ENCODE results near the gene DMRTC2.

DMRTC2 gene

DNA sequence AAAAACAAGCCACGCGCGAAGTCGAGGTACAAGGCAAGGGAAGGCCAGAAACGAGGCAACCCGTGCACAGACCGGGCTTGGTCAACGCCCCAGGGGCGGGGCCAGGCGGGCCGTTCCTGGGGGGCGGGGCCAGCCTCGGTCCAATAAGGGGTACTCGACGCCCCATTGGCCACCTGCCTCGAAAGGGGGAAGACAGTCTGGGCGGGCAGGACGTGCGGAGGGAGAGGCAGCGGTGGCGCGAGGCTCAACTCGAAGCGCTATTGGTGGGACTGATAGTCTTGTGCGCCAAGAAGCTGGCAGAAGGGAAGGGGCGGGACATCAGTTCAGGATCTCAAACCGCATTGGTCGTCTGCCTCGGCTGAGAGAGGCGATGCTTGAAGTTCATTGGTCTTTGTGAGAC, 241 bp upstream of the DMRTC2 start, which contains the start of gene LYPD4:
LYPD4 (minus strand) TSS at position 83 of the 400 bp plus-strand sequence. CDS start 5,398 bp downstream, outside the sequence.
- H3K9me3 ChIP-seq (ENCODE audit: control insufficient read depth, low read length) = no peaks in the 10 kb centered on the region
- no peak for DNase-seq
- no peaks in the 10 kb centered on the region for H3K4me1 ChIP-seq (ENCODE audit: control insufficient read depth, insufficient read depth, low read length, poor library complexity, severe bottlenecking)
- no peaks in the 10 kb centered on the region for H3K27me3 ChIP-seq (replicated peaks; ENCODE audit: control insufficient read depth, insufficient read depth, low read length, poor library complexity, severe bottlenecking)
- H3K4me3 ChIP-seq (ENCODE audit: insufficient read depth, low read depth, low read length, poor library complexity, severe bottlenecking) = no peak within 1 kb of the TSS
- H3K36me3 ChIP-seq (ENCODE audit: control insufficient read depth, insufficient read depth, low read length) = no peaks in the 10 kb centered on the region
- H3K27ac ChIP-seq (ENCODE audit: insufficient read depth, low read length, poor library complexity, severe bottlenecking) = no peak within 1 kb of the TSS

- no peak overlapping the region for H3K4me3 ChIP-seq (ENCODE audit: insufficient read depth, low read depth, low read length, poor library complexity, severe bottlenecking)
- no peaks in the 10 kb centered on the region for H3K4me1 ChIP-seq (ENCODE audit: control insufficient read depth, insufficient read depth, low read length, poor library complexity, severe bottlenecking)
- no peak overlapping the region for H3K27ac ChIP-seq (ENCODE audit: insufficient read depth, low read length, poor library complexity, severe bottlenecking)
- H3K36me3 ChIP-seq (ENCODE audit: control insufficient read depth, insufficient read depth, low read length) = no peaks in the 10 kb centered on the region
- DNase-seq = no peak
- no peaks in the 10 kb centered on the region for H3K27me3 ChIP-seq (replicated peaks; ENCODE audit: control insufficient read depth, insufficient read depth, low read length, poor library complexity, severe bottlenecking)
- no peaks in the 10 kb centered on the region for H3K9me3 ChIP-seq (ENCODE audit: control insufficient read depth, low read length)
Measured at GRCh38 chr19:41845051-41845590, 279 bp downstream of the DMRTC2 start.

- Histone ChIP-seq H3K4me1 (ENCODE audit: control insufficient read depth, insufficient read depth, low read length, poor library complexity, severe bottlenecking) (no peaks in the 10 kb centered on the region), H3K27ac (ENCODE audit: insufficient read depth, low read length, poor library complexity, severe bottlenecking) (no peak overlapping the region), H3K4me3 (ENCODE audit: insufficient read depth, low read depth, low read length, poor library complexity, severe bottlenecking) (no peak overlapping the region), H3K27me3 (replicated peaks; ENCODE audit: control insufficient read depth, insufficient read depth, low read length, poor library complexity, severe bottlenecking) (no peaks in the 10 kb centered on the region), H3K9me3 (ENCODE audit: control insufficient read depth, low read length) (no peaks in the 10 kb centered on the region), H3K36me3 (ENCODE audit: control insufficient read depth, insufficient read depth, low read length) (no peaks in the 10 kb centered on the region)
- no peak for DNase-seq
Measured at GRCh38 chr19:41847351-41848105, 2.7 kb downstream of the DMRTC2 start.

GRCh38 chr19:41848666-41849065, 3.8 kb downstream of the DMRTC2 start:
- no peaks in the 10 kb centered on the region for H3K27me3 ChIP-seq (replicated peaks; ENCODE audit: control insufficient read depth, insufficient read depth, low read length, poor library complexity, severe bottlenecking)
- H3K36me3 ChIP-seq (ENCODE audit: control insufficient read depth, insufficient read depth, low read length) = no peaks in the 10 kb centered on the region
- no peak for DNase-seq
- H3K4me1 ChIP-seq (ENCODE audit: control insufficient read depth, insufficient read depth, low read length, poor library complexity, severe bottlenecking) = no peaks in the 10 kb centered on the region
- no peaks in the 10 kb centered on the region for H3K9me3 ChIP-seq (ENCODE audit: control insufficient read depth, low read length)
- no peak overlapping the region for H3K4me3 ChIP-seq (ENCODE audit: insufficient read depth, low read depth, low read length, poor library complexity, severe bottlenecking)
- no peak overlapping the region for H3K27ac ChIP-seq (ENCODE audit: insufficient read depth, low read length, poor library complexity, severe bottlenecking)

- DNase-seq = no peak
- no peaks in the 10 kb centered on the region for H3K36me3 ChIP-seq (ENCODE audit: control insufficient read depth, insufficient read depth, low read length)
- H3K27me3 ChIP-seq (replicated peaks; ENCODE audit: control insufficient read depth, insufficient read depth, low read length, poor library complexity, severe bottlenecking) = no peaks in the 10 kb centered on the region
- no peak overlapping the region for H3K4me3 ChIP-seq (ENCODE audit: insufficient read depth, low read depth, low read length, poor library complexity, severe bottlenecking)
- no peak overlapping the region for H3K27ac ChIP-seq (ENCODE audit: insufficient read depth, low read length, poor library complexity, severe bottlenecking)
- H3K9me3 ChIP-seq (ENCODE audit: control insufficient read depth, low read length) = no peaks in the 10 kb centered on the region
- H3K4me1 ChIP-seq (ENCODE audit: control insufficient read depth, insufficient read depth, low read length, poor library complexity, severe bottlenecking) = no peaks in the 10 kb centered on the region
Measured at GRCh38 chr19:41849067-41849466, 4.2 kb downstream of the DMRTC2 start.

DNA sequence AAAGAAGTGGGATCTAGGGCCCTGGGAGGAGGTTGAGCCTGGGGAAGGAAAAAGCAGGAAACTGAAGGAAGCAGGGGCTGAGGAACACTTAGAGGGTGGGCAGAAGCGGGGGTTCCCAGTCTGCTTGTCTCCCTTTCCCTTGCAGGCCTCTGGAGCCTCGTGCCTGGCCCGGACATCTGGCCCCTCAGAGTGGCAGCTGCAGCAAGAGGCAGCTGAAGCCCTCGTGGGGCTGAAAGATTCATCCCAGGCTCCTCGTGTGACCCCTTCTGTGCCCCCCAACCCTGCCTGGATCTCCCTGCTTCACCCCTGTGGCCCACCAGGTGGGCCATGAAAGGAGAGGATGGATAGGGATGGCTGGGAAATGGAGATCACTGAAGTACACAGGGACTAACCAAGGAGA, 5.5 kb downstream of the DMRTC2 start:
- no peaks in the 10 kb centered on the region for H3K36me3 ChIP-seq (ENCODE audit: control insufficient read depth, insufficient read depth, low read length)
- H3K27me3 ChIP-seq (replicated peaks; ENCODE audit: control insufficient read depth, insufficient read depth, low read length, poor library complexity, severe bottlenecking) = no peaks in the 10 kb centered on the region
- no peaks in the 10 kb centered on the region for H3K4me1 ChIP-seq (ENCODE audit: control insufficient read depth, insufficient read depth, low read length, poor library complexity, severe bottlenecking)
- H3K9me3 ChIP-seq (ENCODE audit: control insufficient read depth, low read length) = no peaks in the 10 kb centered on the region
- DNase-seq = no peak
- no peak overlapping the region for H3K4me3 ChIP-seq (ENCODE audit: insufficient read depth, low read depth, low read length, poor library complexity, severe bottlenecking)
- no peak overlapping the region for H3K27ac ChIP-seq (ENCODE audit: insufficient read depth, low read length, poor library complexity, severe bottlenecking)

DNA sequence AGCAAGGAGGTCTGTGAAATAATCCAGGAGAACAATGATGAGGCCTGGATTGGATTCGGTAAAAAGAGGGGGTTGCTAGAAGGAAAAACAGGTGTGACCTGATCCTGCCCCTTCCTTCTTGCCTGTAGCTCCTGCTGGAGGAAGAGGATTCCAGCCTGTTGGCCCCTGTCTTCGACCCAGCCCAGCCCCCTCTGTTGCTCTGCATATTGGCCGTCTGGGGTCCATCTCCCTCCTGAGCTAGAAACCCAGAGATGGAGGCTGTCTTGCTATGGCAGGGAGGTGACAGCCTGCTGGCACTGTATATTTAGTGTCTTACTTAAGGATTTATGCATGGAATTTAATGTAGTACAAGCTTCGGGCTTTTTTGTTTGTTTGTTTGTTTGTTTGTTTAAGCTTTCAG, 6.6 kb downstream of the DMRTC2 start:
- Histone ChIP-seq H3K27ac (ENCODE audit: insufficient read depth, low read length, poor library complexity, severe bottlenecking) (no peak overlapping the region), H3K4me1 (ENCODE audit: control insufficient read depth, insufficient read depth, low read length, poor library complexity, severe bottlenecking) (no peaks in the 10 kb centered on the region), H3K9me3 (ENCODE audit: control insufficient read depth, low read length) (no peaks in the 10 kb centered on the region), H3K27me3 (replicated peaks; ENCODE audit: control insufficient read depth, insufficient read depth, low read length, poor library complexity, severe bottlenecking) (no peaks in the 10 kb centered on the region), H3K36me3 (ENCODE audit: control insufficient read depth, insufficient read depth, low read length) (no peaks in the 10 kb centered on the region), H3K4me3 (ENCODE audit: insufficient read depth, low read depth, low read length, poor library complexity, severe bottlenecking) (no peak overlapping the region)
- DNase-seq = no peak

DNA sequence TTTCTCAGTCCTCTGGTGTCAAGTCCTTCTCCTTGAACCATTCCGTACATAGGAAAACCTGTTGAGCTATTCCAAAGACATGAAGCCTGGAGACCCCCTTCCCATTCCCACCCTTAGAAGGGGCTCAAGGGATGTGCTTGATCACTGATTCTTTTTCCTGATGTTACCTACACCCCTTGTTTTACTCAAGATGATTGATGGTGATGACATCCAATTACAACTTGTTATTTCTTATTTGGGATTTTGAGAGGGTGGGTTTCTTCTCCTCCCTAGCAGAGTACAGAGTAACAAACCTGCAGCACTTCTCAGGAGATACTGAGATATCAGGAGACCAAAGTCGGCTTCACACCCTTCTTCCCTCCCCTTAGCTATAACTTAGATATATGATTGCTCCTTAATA, 8.5 kb downstream of the DMRTC2 start:
- no peak overlapping the region for H3K27ac ChIP-seq (ENCODE audit: insufficient read depth, low read length, poor library complexity, severe bottlenecking)
- no peaks in the 10 kb centered on the region for H3K4me1 ChIP-seq (ENCODE audit: control insufficient read depth, insufficient read depth, low read length, poor library complexity, severe bottlenecking)
- no peaks in the 10 kb centered on the region for H3K9me3 ChIP-seq (ENCODE audit: control insufficient read depth, low read length)
- H3K36me3 ChIP-seq (ENCODE audit: control insufficient read depth, insufficient read depth, low read length) = no peaks in the 10 kb centered on the region
- no peak overlapping the region for H3K4me3 ChIP-seq (ENCODE audit: insufficient read depth, low read depth, low read length, poor library complexity, severe bottlenecking)
- DNase-seq = no peak
- no peaks in the 10 kb centered on the region for H3K27me3 ChIP-seq (replicated peaks; ENCODE audit: control insufficient read depth, insufficient read depth, low read length, poor library complexity, severe bottlenecking)

- Histone ChIP-seq H3K36me3 (ENCODE audit: control insufficient read depth, insufficient read depth, low read length) (no peaks in the 10 kb centered on the region), H3K9me3 (ENCODE audit: control insufficient read depth, low read length) (no peaks in the 10 kb centered on the region), H3K27me3 (replicated peaks; ENCODE audit: control insufficient read depth, insufficient read depth, low read length, poor library complexity, severe bottlenecking) (no peaks in the 10 kb centered on the region), H3K27ac (ENCODE audit: insufficient read depth, low read length, poor library complexity, severe bottlenecking) (no peak overlapping the region), H3K4me1 (ENCODE audit: control insufficient read depth, insufficient read depth, low read length, poor library complexity, severe bottlenecking) (no peaks in the 10 kb centered on the region), H3K4me3 (ENCODE audit: insufficient read depth, low read depth, low read length, poor library complexity, severe bottlenecking) (no peak overlapping the region)
- no peak for DNase-seq
Measured at GRCh38 chr19:41853768-41854167, 8.9 kb downstream of the DMRTC2 start.

- H3K27me3 ChIP-seq (replicated peaks; ENCODE audit: control insufficient read depth, insufficient read depth, low read length, poor library complexity, severe bottlenecking) = no peaks in the 10 kb centered on the region
Measured at GRCh38 chr19:41859213-41859617, 14.4 kb downstream of the DMRTC2 start.

More at GRCh38 chr19:41859213-41859617, 14.4 kb downstream of the DMRTC2 start:
- H3K4me1 ChIP-seq (ENCODE audit: control insufficient read depth, insufficient read depth, low read length, poor library complexity, severe bottlenecking) = peaks cover 30% of the 10 kb centered on the region
- H3K9me3 ChIP-seq (ENCODE audit: control insufficient read depth, low read length) = no peaks in the 10 kb centered on the region
- H3K36me3 ChIP-seq (ENCODE audit: control insufficient read depth, insufficient read depth, low read length) = peaks cover 28% of the 10 kb centered on the region
- DNase-seq = no peak
- H3K4me3 ChIP-seq (ENCODE audit: insufficient read depth, low read depth, low read length, poor library complexity, severe bottlenecking) = no peak overlapping the region
- H3K27ac ChIP-seq (ENCODE audit: insufficient read depth, low read length, poor library complexity, severe bottlenecking) = peak overlapping the region; percentile 90
